ENCODE measurements around the gene EPHB3.

The EPHB3 gene

DNA sequence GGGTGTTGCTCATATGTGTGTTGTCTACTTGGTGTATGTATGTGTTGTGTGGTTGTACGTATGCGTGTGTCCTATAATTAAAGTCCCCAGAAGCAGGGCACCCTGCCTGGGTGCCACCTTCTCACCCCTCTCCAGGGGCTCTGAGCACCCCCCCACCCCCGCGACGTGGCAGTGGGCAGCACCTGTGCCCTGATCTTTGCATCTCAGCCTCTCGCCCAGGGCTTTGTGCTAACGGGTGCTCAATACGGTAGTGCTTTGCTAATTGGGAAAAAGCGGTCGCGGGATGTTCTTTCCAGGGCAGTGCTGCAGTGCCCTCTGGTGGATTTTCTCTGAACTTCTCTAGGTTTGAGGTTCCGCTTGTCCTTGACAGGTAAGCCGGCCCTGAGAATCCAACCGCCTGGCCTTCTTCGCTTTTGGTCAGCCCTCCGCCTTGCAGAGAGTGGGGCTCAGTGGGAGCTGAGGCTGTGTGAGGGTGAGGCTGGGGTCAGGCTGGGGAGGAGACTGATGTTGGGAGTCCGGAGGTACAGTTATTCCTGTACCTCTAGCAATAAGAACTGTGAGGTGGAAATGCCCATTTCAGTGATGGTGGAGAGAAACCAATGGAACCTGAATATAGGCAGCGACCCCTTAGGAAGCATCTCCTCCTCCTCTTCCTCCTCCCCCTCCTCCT, 17.6 kb upstream of the EPHB3 start:
- DNase-seq (ENCODE audit: low spot score): peak; percentile 69

- no peak for DNase-seq (ENCODE audit: low spot score)
Measured at GRCh38 chr3:184544513-184544861, 17.1 kb upstream of the EPHB3 start.

GRCh38 chr3:184545769-184546168, 15.8 kb upstream of the EPHB3 start:
- no peak for DNase-seq (ENCODE audit: low spot score)

GRCh38 chr3:184546252-184546651, 15.3 kb upstream of the EPHB3 start:
- DNase-seq (ENCODE audit: low spot score): peak; percentile 85

GRCh38 chr3:184549796-184550577, 11.6 kb upstream of the EPHB3 start:
- DNase-seq (ENCODE audit: low spot score): peak; percentile 80

GRCh38 chr3:184551103-184551502, 10.5 kb upstream of the EPHB3 start:
- DNase-seq (ENCODE audit: low spot score): no peak

DNA sequence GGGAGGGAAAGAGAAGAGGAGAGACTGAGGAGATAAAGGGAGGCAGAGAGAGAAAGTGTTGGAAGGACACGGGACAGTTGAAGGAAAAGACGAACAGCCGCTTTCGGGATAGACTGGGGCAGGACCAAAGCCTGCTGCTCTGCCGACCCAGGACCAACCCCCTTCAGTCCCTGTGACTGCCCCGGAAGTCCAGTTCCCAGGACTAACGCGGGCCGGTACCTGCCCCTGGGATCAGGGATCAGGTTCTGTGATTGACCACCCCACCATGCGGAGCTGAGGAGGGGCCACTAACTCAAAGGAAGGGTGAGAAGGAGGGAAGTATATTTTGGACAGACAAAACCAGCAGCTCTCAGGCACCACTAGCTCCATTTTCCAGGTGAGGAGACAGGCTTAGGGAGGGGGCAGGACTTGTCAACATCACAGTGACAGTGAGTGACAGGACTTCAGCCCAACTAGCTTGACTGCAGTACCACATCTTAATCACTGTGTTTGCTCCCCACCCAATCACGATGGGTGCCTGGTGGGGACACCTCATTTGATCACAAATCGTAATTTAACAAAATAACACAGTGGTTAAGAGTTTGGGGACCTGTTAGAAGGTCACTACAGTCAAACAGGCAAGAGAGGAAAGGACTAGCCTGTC, 9.8 kb upstream of the EPHB3 start:
- DNase-seq (ENCODE audit: low spot score): no peak

DNA sequence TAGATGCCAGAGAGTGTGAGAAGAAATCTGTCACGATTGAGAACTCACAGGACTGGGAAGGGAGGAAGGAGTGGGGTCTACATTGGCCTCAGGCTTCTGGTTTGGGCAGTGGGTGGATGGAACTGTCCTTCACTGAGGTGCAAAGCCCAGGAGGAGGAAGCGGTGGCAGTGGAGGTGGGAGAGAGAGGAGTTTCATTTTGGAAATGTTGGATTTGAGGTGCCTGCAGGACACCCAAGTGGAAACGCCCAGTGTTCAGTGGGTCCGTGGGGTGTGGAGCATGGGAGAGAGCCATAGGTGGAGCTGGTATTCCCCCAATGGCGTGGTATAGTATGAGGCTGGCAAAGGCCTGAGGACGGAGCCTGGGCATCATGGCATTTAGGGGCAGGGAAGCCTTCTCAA, 9.3 kb upstream of the EPHB3 start:
- no peak for DNase-seq (ENCODE audit: low spot score)

DNA sequence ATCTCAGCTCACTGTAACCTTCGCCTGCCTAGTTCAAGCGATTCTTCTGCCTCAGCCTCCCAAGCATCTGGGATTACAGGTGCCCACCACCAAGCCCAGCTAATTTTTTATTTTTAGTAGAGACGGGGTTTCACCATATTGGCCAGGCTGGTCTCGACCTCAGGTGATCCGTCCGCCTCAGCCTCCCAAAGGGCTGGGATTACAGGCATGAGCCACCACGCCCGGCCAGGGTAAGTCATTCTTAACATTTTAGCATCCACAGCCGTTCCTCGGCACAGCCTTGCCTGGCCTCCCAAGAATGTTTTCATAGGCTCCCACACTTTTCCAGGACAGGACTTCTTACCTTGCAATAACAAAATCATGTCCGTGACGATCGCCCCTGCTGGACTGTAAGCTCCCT, 8.7 kb upstream of the EPHB3 start:
- DNase-seq (ENCODE audit: low spot score): no peak

- DNase-seq (ENCODE audit: low spot score): peak; percentile 57
Measured at GRCh38 chr3:184553385-184553784, 8.2 kb upstream of the EPHB3 start.

DNA sequence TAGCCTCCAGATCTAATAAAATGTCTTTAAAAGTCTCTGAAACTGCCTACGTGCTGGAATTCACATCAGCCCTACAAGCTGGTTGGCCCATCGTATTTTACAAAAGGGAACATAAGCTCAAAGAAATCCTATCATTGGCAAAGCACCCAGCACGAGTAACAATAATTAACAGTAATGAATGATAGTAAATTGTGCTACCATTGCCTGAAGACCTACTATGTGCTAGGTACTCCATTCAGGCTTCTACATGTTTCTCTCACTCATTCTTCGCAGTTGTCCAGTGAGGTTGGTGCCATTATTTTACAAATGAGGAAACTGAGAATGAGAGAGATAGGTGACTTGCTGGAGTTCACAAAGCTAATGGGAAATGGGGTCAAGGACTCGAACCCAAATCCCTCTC, 7.1 kb upstream of the EPHB3 start:
- DNase-seq (ENCODE audit: low spot score): no peak

- no peak for DNase-seq (ENCODE audit: low spot score)
Measured at GRCh38 chr3:184556582-184557347, 4.8 kb upstream of the EPHB3 start.

DNA sequence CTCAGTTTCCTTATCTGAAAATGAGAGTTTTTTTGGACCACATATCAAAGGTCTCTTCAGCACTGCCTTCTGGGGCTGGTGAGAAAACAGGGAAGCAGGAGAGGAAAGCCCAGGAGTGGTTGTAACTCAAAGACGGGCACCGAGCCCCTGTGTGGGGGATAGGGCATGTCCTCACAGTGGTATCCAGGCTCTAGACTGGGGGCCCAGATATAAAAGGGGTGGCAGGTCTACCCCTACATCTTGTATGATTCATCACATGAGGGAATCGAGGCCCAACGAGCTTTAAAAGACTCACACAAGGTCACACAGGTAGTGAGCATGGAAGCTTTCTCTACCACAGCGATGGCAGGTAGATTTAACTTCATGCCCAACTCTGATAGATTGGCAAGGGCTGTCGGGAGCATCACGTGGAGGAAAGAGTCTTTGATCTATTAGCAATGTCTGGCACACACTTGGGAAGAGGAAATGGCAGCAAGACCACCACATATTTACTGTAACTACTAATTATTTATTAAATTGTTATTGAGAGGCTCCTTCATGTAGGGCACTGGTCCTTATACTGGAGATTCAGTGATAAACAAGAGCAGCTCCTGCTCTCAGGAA, 4.1 kb upstream of the EPHB3 start:
- no peak for DNase-seq (ENCODE audit: low spot score)

DNA sequence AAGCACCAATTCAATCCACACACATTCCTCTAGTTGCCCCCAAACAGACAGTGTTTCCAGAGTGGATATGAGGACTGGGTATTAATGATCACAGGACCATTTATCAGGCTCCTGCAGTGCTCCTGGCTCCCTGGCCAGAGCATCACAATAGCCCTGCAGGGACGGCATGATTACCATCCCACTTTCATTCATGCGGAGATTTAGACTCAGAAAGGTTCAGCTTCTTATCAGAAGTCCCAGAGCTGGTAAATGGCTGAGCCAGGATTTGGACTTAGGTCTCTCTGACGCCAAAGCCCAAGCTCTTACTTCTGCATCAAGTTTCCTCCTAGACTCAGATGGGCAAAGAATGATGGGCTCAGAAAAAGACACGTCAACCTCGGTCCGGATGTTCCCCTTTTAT, 2.9 kb upstream of the EPHB3 start:
- DNase-seq (ENCODE audit: low spot score): no peak

DNA sequence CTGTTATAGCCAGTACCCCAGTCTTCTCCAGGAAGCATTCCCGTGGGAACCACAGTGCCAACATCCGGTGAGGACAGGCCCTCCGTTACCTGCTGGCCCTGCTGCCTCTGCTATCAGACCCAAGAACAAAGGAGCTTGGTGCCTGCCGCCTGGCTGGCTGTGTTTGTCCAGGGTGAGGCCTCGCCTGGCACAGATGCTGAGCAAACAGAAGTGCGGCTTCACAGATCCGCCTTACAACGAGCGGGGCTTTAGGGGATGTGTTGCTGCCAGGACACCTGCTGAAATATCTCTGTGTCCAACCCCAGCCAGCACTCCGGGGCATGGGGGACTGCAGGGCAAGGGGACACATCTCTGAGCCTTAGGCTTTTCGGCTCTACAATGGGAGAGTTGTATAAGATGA, 2.2 kb upstream of the EPHB3 start:
- no peak for DNase-seq (ENCODE audit: low spot score)

DNA sequence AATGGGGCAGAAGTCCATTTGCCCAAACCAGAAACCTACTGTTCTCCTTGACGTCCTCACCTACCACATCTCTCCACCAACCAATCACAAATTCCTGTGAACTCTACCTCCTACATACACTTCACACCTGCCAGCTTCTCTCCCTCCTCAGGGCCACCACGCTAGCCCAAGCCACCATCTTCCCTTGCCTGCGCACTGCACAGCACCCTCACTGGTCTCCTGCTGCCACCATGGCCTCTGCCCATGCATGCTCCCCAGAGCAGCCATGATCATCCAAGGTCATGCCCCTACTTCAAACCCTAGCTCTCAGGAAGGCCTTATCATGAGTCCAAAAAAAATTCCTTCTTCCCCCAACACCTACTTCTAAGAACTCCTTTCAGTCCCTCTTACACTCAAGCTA, 1.1 kb upstream of the EPHB3 start:
- no peak for DNase-seq (ENCODE audit: low spot score)

DNA sequence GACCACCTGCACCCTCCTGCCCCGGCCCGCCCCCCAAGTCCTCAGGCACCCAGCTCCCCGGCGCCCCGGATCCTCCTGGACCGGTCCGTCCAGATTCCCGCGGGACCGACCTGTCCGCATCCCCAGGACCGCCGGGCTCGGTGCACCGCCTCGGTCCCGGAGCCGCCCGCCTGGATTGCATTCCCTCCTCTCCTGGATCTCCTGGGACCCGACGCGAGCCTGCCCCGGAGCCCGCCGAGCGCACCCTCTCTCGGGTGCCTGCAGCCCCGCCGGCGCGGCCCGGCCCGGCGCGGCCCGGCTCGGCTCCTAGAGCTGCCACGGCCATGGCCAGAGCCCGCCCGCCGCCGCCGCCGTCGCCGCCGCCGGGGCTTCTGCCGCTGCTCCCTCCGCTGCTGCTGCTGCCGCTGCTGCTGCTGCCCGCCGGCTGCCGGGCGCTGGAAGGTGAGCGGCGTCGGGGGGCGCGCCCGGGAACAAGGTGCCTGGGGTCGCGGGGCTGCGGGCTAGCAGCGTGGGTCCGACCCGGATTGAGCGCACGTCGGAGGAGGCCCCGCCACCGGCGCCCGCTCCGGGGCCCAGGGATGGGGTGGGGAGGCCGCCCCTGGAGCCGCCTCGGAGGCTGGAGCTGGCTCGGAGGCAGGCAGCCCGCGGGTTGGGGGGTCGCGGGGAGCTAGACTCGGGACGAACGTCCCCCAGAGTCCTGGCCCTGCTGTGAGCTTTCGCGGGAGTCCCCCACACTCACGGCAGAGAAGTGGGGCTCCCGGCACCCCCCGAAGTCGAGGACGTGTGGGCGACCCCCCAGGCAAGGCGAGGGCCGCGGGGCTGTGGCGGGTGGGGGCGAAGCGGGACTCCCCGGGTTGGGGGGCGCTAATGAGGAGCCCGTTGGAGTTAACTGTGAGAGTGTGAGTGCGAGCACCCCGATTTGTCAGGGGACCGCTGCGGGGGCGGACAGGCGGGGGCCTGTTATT, 610 bp downstream of the EPHB3 start:
- DNase-seq (ENCODE audit: low spot score): no peak

- DNase-seq (ENCODE audit: low spot score): no peak
Measured at GRCh38 chr3:184562878-184563560, 1.4 kb downstream of the EPHB3 start.

DNA sequence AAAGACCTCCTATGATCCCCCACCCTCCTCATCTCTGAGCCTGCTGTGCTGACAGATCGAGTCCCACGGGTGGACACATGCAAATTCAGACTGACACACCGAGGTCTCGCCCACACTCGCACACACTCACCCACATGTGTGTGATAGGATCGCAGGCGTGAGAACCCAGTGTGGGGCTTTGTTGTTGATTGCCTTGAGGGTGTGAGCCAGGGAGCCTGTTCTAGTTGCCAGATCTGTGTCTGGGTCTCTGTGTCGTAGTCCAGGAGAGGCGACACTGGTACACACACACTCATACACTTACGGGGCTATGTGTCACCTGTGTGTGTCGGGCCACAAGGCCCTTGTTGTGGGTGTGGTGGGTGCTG, 2.0 kb downstream of the EPHB3 start:
- DNase-seq (ENCODE audit: low spot score): no peak

DNA sequence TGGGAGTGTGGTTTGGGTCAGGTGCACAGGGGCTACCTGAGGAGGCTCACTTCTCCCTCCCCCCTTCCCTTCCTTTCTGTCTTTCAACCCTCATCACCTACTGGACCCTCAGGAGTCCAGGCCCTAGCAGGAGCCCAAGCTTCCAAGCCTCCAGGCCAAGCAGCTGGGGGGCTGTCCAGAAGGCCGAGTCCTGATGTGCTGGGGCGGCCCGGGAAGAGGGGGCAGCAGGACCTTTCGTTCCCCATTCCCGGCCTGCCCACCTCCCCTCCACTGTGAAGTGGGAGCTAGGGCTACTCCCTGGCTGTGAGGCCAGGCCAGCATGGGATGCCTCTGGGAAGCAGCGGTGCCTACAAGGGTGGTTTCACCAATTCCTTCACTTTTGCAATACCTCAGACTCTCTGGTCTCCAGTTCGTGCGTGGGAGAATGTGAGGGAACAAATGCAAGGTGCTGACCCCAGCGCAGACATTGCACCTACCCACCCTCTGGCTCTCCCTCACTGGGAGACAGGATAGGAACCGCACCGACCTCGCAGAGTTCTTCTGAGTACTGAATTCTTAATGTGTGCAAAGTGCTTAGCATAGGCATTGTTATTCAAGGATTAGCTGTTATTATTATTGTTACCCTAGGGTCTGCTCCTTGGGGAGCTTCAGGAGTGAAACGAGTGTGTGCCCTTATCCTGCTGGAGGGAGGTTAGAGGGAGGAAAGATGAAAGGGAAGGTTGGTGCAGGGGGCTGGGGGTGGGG, 2.5 kb downstream of the EPHB3 start:
- DNase-seq (ENCODE audit: low spot score): no peak
